GM10248 (cell line): ENCODE data around the gene CACUL1.
"Not testable (repeated sequence)": the region's sequence is repeated elsewhere in the genome, so short reads cannot be mapped to it uniquely, and the experiment has no call there.

Experiments
- CTCF ChIA-PET: fragments of 300-600 bp; sonication (Branson Sonifier 250); formaldehyde crosslinking; extraction: SDS; loops from one replicate; lab custom pipeline; 2021; ENCODE audit warnings: antibody characterized with exemption; lab: Yijun Ruan, JAX
- POLR2A ChIA-PET: fragments of 350-650 bp; sonication (Branson Sonifier 250); formaldehyde crosslinking; extraction: SDS; loops from one replicate; lab custom pipeline; 2020; ENCODE audit warnings: antibody characterized with exemption; lab: Yijun Ruan, JAX
- DNase-seq: peaks from one replicate; pipeline ENCODE4 v3.0.0; 2012; ENCODE audit errors: extremely low spot score
- CTCF ChIP-seq: IDR thresholded peaks from 2 replicates; pipeline ENCODE4 v1.5.1; 2012; ENCODE audit warnings: mild to moderate bottlenecking, low read depth; ENCODE audit errors: extremely low read depth, missing control alignments, control extremely low read depth

Gene CACUL1

GRCh38 chr10:118663176-118663575, 91.6 kb downstream of the CACUL1 start:
- ChIA-PET POLR2A (no interaction called here), CTCF (no interaction called here)
- no peak for TF ChIP-seq CTCF
- DNase-seq = no peak

GRCh38 chr10:118662228-118663035, 92.3 kb downstream of the CACUL1 start:
- no peak for DNase-seq
- TF ChIP-seq CTCF = no peak
- CTCF ChIA-PET = interaction anchor here (1.1 kb wide), 1 partner anchor 94 kb away, joined by 3 read pairs; no protein-coding TSS in a partner anchor
- POLR2A ChIA-PET = no interaction called here

GRCh38 chr10:118658762-118659161, 96.0 kb downstream of the CACUL1 start:
- ChIA-PET POLR2A (no interaction called here), CTCF (no interaction called here)
- no peak for TF ChIP-seq CTCF
- no peak for DNase-seq

- CTCF ChIA-PET, POLR2A ChIA-PET, DNase-seq: not testable (repeated sequence)
These were observed 96.6 kb downstream of the CACUL1 start for GRCh38 chr10:118658168-118658567.

GRCh38 chr10:118645294-118645693, 109.5 kb downstream of the CACUL1 start:
- POLR2A ChIA-PET, DNase-seq, CTCF ChIA-PET: not testable (repeated sequence)

GRCh38 chr10:118642228-118642627, 112.5 kb downstream of the CACUL1 start:
- DNase-seq = no peak
- no peak for TF ChIP-seq CTCF
- ChIA-PET CTCF (no interaction called here), POLR2A (no interaction called here)

GRCh38 chr10:118638680-118639079, 116.1 kb downstream of the CACUL1 start:
- DNase-seq = no peak
- ChIA-PET POLR2A (no interaction called here), CTCF (no interaction called here)
- no peak for TF ChIP-seq CTCF
